Measurements from ENCODE around the gene POMT1. TPM values are rescaled to one million over a fixed set of nuclear protein-coding genes. Genes with fewer than 3 reads are reported as not detected.

The POMT1 gene
- total and polyA plus RNA-seq, 2 of the 8 experiments (the other 6 are each of a cell fraction or from before 2014, with no cell fraction given) = 22.3 to 33.2 TPM

- peak; percentile 55 to 85 (median 68) for TF ChIP-seq CTCF (IDR thresholded peaks at IDR 0.05; ENCODE audit: control extremely low read depth in 1 of 3, insufficient read depth in 1 of 3, low read depth in 1 of 3, low read length in 3 of 3)
These were observed 24.3 kb upstream of the POMT1 start (continued) for GRCh38 chr9:131478421-131478868.
